Central memory CD8-positive, alpha-beta T cell (primary cell): Measurements from ENCODE around the gene MBNL2.
A peak's percentile ranks its signal among the peaks of the same experiment; 100 is the strongest.

Experiments
- ATAC-seq: fragments of 150-1000 bp; cut with Tn5 transposase; replicated peaks from 2 replicates; pipeline ENCODE4 v1.10.0; 2022; ENCODE audit warnings: mild to moderate bottlenecking, moderate FRiP score, moderate number of reproducible peaks; ENCODE audit not compliant: poor library complexity, severe bottlenecking; ENCODE audit errors: extremely low read depth
- DNase-seq, 2 donors: peaks; one replicate each; pipeline ENCODE4 v3.0.0; 2021; ENCODE audit warnings: low spot score in 2 of 2
- H3K27ac Mint-ChIP-seq: one replicate; pipeline ENCODE4 v1.8.0; 2022; ENCODE audit warnings: low read depth, mild to moderate bottlenecking, moderate library complexity, mixed read lengths
- H3K27me3 Mint-ChIP-seq: one replicate; pipeline ENCODE4 v1.8.0; 2022; ENCODE audit warnings: mixed read lengths
- H3K36me3 Mint-ChIP-seq: one replicate; pipeline ENCODE4 v1.8.0; 2022; ENCODE audit warnings: mild to moderate bottlenecking, moderate library complexity, mixed read lengths; ENCODE audit not compliant: insufficient read depth
- H3K4me1 Mint-ChIP-seq: one replicate; pipeline ENCODE4 v1.8.0; 2022; ENCODE audit warnings: mixed read lengths
- H3K4me3 Mint-ChIP-seq: one replicate; pipeline ENCODE4 v1.8.0; 2022; ENCODE audit warnings: mild to moderate bottlenecking, moderate library complexity, mixed read lengths
- H3K9me3 Mint-ChIP-seq: one replicate; pipeline ENCODE4 v1.8.0; 2022; ENCODE audit warnings: mixed read lengths

MBNL2 gene

DNA sequence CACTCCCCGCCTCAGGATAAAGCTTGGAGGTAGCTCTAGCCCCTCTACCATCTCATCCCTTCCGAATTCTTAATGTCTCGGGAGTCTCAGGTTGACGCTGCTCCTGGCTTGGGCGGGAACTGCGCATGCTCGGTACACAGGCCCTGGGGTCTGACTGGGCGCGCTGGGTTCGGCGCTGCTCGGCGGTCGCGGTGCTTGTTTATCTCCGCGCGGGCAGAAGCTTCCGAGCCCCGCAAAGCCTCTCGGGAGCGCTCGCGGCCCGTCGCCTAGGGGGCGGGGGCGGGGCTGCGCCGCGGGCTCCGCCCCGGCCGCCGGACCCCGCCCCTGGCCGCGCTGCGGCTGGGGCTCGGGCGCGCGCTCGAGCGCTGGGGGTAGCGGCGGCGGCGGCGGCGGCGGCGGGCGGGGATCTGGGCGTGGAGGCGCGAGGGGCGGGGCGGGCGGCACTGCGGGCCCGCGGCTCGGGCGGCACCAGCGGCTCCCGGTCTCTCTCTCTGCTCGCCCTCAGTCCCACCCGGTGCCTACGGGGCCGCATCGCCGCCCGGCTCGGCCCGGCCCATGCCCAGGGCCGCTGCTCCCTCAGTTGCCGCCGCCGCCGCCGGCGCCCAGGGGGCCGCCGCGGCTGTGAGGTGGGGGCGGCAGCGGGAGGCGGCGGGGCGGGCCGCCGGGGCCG, 211.7 kb downstream of the MBNL2 start, which contains the start of gene RAP2A:
Gene RAP2A, plus strand, starts transcription at position 443 of the 670 bp plus-strand sequence. CDS start 302 bp downstream, outside the sequence.
- ATAC-seq: peak; percentile 64
- H3K36me3 Mint-ChIP-seq: peaks cover 20% of the 10 kb centered on the region
- peak within 1 kb of the TSS; percentile 98 for H3K27ac Mint-ChIP-seq
- no peaks in the 10 kb centered on the region for H3K9me3 Mint-ChIP-seq
- peak; percentile 82 to 86 for DNase-seq
- peaks cover 34% of the 10 kb centered on the region for H3K4me1 Mint-ChIP-seq
- peak within 1 kb of the TSS; percentile 84 for H3K4me3 Mint-ChIP-seq
- no peaks in the 10 kb centered on the region for H3K27me3 Mint-ChIP-seq

DNA sequence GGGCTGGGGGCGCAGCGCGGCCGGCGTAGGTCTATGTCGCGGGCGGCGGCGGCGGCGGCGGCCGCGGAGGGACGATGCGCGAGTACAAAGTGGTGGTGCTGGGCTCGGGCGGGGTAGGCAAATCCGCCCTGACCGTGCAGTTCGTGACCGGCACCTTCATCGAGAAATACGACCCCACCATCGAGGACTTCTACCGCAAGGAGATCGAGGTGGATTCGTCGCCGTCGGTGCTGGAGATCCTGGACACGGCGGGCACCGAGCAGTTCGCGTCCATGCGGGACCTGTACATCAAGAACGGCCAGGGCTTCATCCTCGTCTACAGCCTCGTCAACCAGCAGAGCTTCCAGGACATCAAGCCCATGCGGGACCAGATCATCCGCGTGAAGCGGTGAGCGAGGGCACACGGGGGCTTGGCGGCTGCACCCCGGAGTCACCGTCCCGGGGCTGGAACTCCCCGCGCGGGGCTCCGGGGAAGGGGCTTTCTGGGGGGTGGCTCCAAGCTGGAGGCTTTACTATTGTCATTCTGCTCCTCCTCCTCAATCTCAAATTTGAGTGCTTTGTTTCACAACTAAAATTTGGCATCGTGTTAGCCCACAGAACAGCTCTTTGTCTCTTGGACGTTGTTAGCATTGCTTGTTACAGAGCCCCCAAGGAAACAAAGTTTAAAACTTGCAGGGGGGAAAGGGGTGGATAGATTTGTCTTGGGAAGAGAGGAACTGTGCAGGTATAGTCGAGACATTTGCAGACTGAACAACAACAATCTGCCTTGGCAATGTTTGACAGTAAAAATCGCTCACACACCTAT, 212.5 kb downstream of the MBNL2 start:
- Mint-ChIP-seq H3K4me1 (peaks cover 34% of the 10 kb centered on the region), H3K4me3 (peak overlapping the region; percentile 84), H3K27me3 (no peaks in the 10 kb centered on the region), H3K36me3 (peaks cover 20% of the 10 kb centered on the region), H3K9me3 (no peaks in the 10 kb centered on the region), H3K27ac (peak overlapping the region; percentile 50)
- ATAC-seq (no peak), DNase-seq (peak; percentile 23 to 28)

DNA sequence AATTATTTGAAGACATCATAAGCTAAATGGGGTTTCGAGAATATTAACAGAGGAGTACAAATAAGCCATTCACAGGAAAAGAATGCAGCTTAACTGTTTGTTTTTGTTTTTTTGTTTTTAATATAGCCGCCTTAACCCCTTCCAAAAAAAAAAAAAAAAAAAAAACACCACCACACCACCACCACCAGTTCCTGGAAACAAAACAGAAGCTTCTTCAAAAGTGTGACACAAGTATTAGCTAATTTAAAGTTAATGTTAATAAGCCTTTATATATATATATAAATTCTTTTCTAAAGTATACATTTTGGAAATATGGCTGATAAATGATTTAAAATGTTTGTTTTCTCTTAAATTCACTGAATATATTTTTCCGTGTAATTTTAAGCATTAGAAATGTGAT, 213.2 kb downstream of the MBNL2 start:
- DNase-seq (no peak), ATAC-seq (no peak)
- H3K27me3 Mint-ChIP-seq: no peaks in the 10 kb centered on the region
- peaks cover 34% of the 10 kb centered on the region for H3K4me1 Mint-ChIP-seq
- no peaks in the 10 kb centered on the region for H3K9me3 Mint-ChIP-seq
- peaks cover 20% of the 10 kb centered on the region for H3K36me3 Mint-ChIP-seq
- H3K27ac Mint-ChIP-seq: peak overlapping the region; percentile 50
- peak overlapping the region; percentile 84 for H3K4me3 Mint-ChIP-seq

DNA sequence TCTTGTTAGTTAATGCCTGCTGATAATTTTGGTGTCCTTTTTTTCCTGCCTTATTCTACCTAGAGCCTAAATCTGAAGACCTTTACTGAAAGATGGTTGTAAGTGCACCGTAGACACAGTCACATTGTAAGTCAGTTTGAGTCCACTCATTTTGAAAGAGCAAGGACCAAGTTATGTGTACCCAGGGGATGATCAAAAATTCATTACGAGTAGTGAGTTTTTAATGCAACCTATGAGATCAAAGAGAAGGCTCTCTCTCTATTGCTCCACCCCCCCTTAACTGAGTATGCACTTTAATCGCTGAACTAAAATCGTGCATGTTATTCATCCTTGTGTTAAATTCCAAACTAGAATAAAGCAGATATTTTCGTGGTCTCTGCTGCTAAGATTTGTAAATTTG, 213.7 kb downstream of the MBNL2 start:
- ATAC-seq: no peak
- peak overlapping the region; percentile 84 for H3K4me3 Mint-ChIP-seq
- DNase-seq: no peak
- peaks cover 34% of the 10 kb centered on the region for H3K4me1 Mint-ChIP-seq
- H3K27me3 Mint-ChIP-seq: no peaks in the 10 kb centered on the region
- peak overlapping the region; percentile 17 for H3K27ac Mint-ChIP-seq
- H3K9me3 Mint-ChIP-seq: no peaks in the 10 kb centered on the region
- H3K36me3 Mint-ChIP-seq: peaks cover 20% of the 10 kb centered on the region

DNA sequence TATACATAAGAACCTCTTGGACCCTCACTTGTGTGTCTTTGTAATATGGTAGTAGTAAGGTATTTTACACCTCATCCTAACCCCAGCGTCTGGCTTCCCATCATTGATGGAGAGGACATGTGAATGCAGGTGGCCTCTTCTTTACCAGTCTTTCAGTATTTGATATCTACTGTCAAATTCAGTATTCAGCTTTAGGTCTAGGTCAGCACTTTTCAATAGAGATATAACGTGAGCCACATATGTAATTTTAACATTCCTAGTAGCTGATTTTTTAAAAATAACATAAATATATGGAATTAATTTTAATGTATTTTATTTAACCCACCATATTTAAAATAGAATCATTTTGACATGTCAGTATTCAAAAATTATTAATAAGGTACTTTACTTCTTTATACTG, 214.7 kb downstream of the MBNL2 start:
- Mint-ChIP-seq H3K4me1 (peaks cover 30% of the 10 kb centered on the region), H3K36me3 (peaks cover 20% of the 10 kb centered on the region), H3K4me3 (peak overlapping the region; percentile 84), H3K27ac (no peak overlapping the region), H3K27me3 (no peaks in the 10 kb centered on the region), H3K9me3 (no peaks in the 10 kb centered on the region)
- ATAC-seq: no peak
- no peak for DNase-seq

DNA sequence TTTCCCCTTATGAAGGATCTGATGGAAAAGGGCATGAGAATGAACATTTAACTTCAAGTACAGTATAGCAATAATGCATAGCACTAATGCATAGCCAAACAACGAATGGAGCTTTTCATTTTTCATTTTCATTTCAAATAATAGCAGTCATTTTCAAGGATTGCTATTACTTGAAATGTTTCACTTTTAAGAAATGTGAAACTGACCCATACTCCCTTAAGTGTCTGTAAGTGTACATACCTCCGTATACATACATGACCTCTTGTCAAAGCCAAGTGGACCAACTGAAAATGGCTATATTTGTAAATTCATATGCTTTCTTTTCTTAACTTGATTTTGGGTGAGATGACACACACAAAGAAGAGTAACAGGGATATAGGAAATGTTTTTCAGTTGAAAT, 215.6 kb downstream of the MBNL2 start:
- no peak overlapping the region for H3K4me3 Mint-ChIP-seq
- H3K9me3 Mint-ChIP-seq: no peaks in the 10 kb centered on the region
- ATAC-seq: no peak
- DNase-seq: no peak
- H3K27me3 Mint-ChIP-seq: no peaks in the 10 kb centered on the region
- H3K27ac Mint-ChIP-seq: no peak overlapping the region
- peaks cover 15% of the 10 kb centered on the region for H3K36me3 Mint-ChIP-seq
- H3K4me1 Mint-ChIP-seq: peaks cover 21% of the 10 kb centered on the region

DNA sequence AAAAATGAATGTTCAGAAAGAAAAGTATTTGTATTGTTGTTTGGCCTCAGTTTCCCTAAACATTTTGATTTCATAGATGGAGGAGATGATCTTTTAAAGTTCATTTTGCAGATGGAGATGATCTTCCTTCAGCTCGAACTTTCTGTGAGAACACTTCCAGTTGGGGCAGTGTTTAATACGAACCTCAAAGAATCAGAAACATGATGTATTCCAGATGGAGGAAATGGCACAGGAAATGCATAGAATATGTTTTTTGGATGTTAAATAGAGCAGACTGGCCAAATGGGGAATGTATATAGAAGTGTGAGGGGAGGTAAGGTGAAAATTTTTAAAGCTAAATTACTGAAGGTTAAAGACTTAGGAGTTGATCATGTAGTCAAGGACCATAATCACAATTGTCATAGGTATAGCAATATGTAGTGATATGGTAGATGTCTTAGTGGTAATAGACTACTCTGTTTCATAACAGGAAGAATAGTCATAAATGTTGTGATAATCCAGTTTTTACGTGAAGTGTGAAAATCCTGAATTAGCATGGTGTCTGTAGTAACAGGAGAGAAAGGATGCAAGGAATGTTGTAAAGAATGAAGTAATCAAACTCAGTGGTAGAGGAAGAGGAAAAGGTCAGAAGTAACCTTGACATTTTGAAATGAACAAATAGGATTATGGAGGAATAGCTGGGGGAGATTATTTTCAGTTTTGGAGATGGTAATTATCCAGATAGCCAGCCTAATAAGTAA, 216.9 kb downstream of the MBNL2 start:
- H3K9me3 Mint-ChIP-seq: no peaks in the 10 kb centered on the region
- DNase-seq (no peak), ATAC-seq (no peak)
- peaks cover 19% of the 10 kb centered on the region for H3K4me1 Mint-ChIP-seq
- H3K27me3 Mint-ChIP-seq: no peaks in the 10 kb centered on the region
- H3K27ac Mint-ChIP-seq: no peak overlapping the region
- no peak overlapping the region for H3K4me3 Mint-ChIP-seq
- peaks cover 5% of the 10 kb centered on the region for H3K36me3 Mint-ChIP-seq

DNA sequence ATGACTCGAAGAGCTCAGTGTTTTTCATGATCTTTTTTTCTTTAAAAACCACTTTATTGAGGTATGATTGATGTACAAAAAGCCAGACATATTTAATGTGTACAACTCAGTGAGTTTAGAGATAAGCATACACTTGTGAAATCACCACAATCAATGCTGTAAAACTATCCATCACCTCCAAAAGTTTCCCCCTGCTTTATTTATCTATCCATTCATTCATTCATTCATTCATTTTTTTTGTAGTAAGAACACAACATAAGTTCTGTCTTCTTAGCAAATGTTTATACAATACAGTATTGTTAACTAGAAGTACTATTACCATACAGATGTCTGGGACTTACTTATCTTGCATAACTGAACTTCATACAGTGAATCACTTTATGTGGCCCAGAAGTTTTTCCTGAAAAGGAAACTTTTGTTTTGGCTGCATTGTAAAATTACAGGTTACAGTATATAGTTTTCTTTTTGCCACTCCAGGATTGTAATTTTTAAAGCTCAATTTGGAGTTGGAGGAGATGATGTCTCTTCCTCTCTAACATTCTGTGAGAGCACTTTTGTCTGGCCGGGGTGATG, 218.6 kb downstream of the MBNL2 start:
- ATAC-seq (no peak), DNase-seq (no peak)
- Mint-ChIP-seq H3K27ac (no peak overlapping the region), H3K36me3 (no peaks in the 10 kb centered on the region), H3K4me3 (no peak overlapping the region), H3K9me3 (no peaks in the 10 kb centered on the region), H3K4me1 (peaks cover 18% of the 10 kb centered on the region), H3K27me3 (no peaks in the 10 kb centered on the region)

DNA sequence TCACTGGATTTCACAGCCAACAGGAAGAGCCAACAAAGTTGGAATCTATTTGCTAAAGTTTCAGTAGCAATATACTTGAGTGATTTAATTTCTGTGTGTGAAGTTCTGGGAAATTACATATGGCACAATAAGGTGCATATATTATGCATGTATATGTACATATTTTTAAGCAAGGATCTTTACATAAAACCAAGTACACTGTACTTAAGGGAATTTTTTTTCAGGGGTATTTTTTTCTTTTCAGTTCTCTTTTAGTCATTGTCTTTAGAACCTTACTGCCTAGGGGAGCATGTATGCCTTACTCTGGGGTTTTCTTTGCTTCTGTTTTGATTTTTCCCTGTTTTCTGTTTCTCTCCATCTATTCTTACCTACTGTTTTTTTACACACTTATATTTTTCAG, 219.2 kb downstream of the MBNL2 start:
- no peak overlapping the region for H3K27ac Mint-ChIP-seq
- no peak overlapping the region for H3K4me3 Mint-ChIP-seq
- ATAC-seq: no peak
- no peak for DNase-seq
- no peaks in the 10 kb centered on the region for H3K27me3 Mint-ChIP-seq
- H3K36me3 Mint-ChIP-seq: peaks cover 2% of the 10 kb centered on the region
- H3K4me1 Mint-ChIP-seq: peaks cover 17% of the 10 kb centered on the region
- no peaks in the 10 kb centered on the region for H3K9me3 Mint-ChIP-seq
